LHCN-M2 (cell line): ENCODE data around the gene MTERF4. TPM values are rescaled to one million over a fixed set of nuclear protein-coding genes. Genes with fewer than 3 reads are reported as not detected.
"Not testable (repeated sequence)": the region's sequence is repeated elsewhere in the genome, so short reads cannot be mapped to it uniquely, and the experiment has no call there.

Experiments
- DNase-seq: peaks from one replicate; pipeline ENCODE4 v3.0.0-alpha.2; 2012; ENCODE audit warnings: low read depth
- total RNA-seq: library from RNA; depleted of rRNA; stranded (reverse); fragments of >200 nt; gene quantifications from 2 replicates; pipeline ENCODE4 v1.2.3, GENCODE V29; 2014

The MTERF4 gene
- total RNA-seq, 1 experiment from 2014 or later, result 24.3 TPM

GRCh38 chr2:241110607-241111439 lies 8.7 kb upstream of the MTERF4 start:
- no peak for DNase-seq

GRCh38 chr2:241110089-241110606 lies 8.1 kb upstream of the MTERF4 start:
- DNase-seq, result no peak

DNA sequence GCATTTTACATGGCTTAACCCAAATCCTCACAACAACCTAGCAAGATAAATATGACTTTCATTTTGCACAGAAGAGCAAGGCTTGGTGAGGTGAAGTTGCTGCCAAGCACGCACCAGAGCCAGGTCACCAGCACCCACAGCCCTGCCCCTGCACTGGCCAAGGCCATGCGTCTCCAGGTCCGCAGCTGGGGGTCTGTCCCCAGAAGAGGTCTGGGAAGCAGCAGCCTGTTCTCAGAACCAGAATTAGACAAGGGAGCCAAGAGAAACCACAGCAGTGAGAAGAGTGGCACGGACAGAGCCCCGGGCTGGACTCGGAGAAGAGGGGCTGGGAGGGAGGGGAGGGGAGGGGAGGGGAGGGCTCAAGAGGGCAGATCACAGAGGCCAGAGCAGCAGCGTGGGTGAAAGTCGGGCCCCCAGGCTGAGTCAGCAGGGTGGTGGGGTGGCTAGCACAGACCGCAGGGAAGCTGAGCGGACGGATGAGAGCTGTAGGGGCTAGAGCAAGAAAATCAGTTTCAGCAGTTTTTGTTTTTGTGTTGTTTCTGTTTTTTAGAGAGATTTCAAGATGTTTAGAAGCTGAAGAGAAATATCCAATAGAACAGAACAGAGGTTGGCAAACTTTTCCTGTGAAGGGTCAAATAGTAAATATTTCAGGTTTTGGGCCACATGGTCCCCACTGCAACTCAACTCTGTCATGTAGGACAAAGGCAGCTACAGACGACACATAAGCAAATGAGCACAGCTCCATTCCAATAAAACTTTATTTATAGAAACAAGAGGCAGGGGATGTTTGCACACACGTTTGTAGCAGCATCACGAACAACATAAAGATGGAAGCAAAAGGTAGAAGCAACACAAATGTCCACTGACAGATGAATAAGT lies 7.4 kb upstream of the MTERF4 start:
- DNase-seq, result no peak

- no peak for DNase-seq
Observed at GRCh38 chr2:241108271-241109209, 6.5 kb upstream of the MTERF4 start.

- no peak for DNase-seq
Observed at GRCh38 chr2:241107031-241107783, 5.1 kb upstream of the MTERF4 start.

GRCh38 chr2:241105641-241106040 lies 3.6 kb upstream of the MTERF4 start:
- DNase-seq, result no peak

GRCh38 chr2:241104611-241105010 lies 2.5 kb upstream of the MTERF4 start:
- DNase-seq, result not testable (repeated sequence)

GRCh38 chr2:241103176-241103595 lies 1.1 kb upstream of the MTERF4 start:
- no peak for DNase-seq

GRCh38 chr2:241099246-241099645 lies 2.8 kb downstream of the MTERF4 start:
- no peak for DNase-seq

- DNase-seq, result no peak
Observed at GRCh38 chr2:241096979-241097378, 5.1 kb downstream of the MTERF4 start.

DNA sequence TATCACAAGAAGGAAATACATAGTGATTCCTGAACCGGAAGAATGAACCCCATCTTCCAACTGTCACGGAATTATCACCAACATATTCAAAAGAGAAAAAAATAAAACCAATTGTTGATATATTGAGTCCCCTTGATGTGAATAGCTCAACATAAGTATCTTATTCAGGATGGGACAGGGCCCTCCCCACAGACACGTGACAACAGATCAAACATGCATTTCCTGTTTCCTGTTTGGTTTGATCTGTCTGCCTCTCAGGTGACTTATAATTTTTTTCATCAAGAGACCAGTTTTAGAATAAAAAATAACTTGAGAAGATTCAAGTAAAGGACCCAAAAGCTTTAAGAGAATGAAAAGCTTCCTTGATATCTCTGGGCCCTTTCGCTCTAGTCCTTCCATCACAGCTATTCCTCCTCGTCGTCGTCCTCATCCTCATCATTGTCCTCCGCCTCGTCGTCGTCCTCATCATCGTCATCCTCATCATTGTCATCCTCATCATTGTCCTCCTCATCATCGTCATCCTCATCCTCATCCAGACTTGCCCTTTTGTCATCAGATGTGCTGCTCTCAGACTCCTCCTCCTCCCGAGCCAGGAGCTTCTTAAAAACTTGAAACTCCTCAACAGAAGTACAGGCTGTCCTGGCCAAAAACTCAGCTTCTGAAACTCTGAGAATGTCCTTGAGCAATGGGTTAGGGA lies 6.3 kb downstream of the MTERF4 start:
- no peak for DNase-seq

DNA sequence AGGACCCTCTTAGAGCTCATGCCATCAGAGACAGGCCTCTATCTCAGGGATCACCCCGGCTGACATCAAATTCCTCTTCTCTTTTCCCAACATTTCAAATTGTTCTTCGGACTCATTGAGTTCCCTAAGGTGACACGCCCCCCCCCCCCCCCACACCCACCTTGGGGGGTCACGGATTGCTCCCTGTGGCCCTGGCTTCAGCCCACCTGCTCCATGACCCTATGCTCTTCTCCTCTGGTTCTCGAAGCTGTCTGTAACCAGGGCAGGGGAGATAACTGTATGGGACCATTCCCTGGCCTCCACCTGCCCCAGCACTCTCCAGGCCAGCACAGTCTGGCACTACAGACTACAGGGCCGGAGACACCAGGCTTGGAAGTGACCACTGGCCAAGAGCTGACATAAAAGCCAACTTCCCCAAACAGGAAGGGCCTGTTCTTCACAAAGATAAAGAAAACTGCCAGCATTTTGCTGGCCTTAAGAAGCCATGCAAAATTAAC lies 7.1 kb downstream of the MTERF4 start:
- no peak for DNase-seq

GRCh38 chr2:241094172-241094571 lies 7.9 kb downstream of the MTERF4 start:
- no peak for DNase-seq

- DNase-seq, result not testable (repeated sequence)
Observed at GRCh38 chr2:241093133-241093781, 8.8 kb downstream of the MTERF4 start.

DNA sequence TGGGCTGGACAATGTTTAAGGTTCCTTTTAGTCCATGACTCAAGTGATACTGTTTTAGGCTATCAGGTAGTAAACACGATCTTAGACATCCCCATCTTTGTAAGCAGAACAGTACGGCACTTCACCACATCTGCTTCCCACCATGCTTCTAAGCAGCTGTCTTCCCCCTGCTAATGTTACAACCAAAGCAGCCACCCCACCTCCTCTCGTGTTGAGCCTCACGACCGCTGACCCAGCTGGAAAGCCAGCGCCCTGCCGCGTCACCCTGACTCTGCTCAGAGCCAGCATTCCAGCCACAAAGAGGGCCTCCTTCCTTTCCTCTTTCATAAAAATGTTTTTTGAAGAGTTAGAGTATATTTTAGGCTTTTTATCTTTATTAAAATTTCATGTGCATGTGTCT lies 9.4 kb downstream of the MTERF4 start:
- peak; percentile 68 for DNase-seq

DNA sequence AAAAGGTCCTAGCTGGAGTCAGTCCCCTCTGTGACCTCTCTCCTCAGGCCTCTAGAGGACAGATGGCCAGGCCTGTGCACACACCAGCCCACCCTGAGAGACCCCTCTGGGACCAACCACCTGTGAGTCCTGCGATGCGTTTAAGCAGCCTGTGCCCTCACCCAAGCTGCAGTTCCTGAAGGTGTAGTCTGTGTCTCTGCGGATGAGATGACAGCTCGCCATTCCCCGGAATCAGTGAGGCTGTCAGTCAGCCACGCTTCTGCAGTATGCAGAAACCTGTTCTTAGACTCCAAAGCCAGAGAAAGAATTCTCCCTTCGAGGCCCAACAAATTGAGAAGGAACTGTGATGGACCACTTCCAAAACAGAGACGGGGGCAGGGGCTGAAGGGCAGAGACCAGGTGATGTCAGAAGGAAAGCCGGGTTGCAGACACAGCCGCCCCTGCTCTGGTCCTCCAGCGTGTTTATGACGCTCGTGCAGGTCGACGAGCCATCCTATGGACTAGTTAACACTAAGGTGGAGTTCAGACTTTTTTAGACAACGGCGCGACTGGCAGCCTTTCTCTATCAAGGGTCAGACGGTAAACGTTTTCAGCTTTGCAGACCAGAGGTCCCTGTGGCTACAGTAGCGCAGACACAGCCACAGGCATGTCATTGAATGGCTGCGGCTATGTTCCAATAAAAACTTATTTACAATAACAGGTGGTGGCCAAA lies 10.2 kb downstream of the MTERF4 start:
- no peak for DNase-seq

DNA sequence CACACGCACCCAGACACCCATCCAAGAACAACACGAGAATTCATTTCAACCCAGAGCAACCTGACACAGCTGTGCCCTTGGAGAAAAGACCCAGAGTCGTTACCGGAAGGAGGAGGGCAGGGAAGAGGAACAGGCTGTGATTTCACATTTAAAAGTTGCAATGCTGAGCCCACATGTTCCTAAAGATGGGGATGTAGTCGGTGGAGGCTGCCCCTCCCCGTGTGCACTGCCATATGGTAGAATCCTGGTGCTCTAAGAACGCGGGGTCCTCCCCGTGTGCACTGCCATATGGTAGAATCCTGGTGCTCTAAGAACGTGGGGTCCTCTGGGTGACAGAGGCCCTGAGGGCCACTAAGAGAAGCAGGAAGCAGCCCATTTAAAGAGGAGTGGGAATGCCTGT lies 10.9 kb downstream of the MTERF4 start:
- no peak for DNase-seq
